GM12873 (cell line): ENCODE results near the gene SLFN12L.

Source experiments
- CTCF ChIP-seq: IDR thresholded peaks from 2 replicates; pipeline ENCODE4 v1.5.1; 2012; ENCODE audit warnings: low read depth, mild to moderate bottlenecking, moderate library complexity, low read length, control low read depth; ENCODE audit not compliant: insufficient read depth; ENCODE audit errors: missing control alignments

Gene SLFN12L

GRCh38 chr17:35537601-35538141, at the start of gene SLFN12L:
TSS of gene SLFN12L (minus strand) at chr17:35537678. CDS start at chr17:35522364, 15,314 bp downstream.
- no peak for TF ChIP-seq CTCF

- TF ChIP-seq CTCF = no peak
Measured at GRCh38 chr17:35586569-35587073, 49.1 kb upstream of the SLFN12L start.

- TF ChIP-seq CTCF = no peak
Measured at GRCh38 chr17:35584061-35584460, 46.6 kb upstream of the SLFN12L start.

GRCh38 chr17:35578929-35579432, 41.5 kb upstream of the SLFN12L start:
- TF ChIP-seq CTCF = no peak

- TF ChIP-seq CTCF = no peak
Measured at GRCh38 chr17:35578197-35578928, 40.9 kb upstream of the SLFN12L start, which contains the start of gene PEX12. TSS of gene PEX12 (minus strand) at chr17:35578571. CDS start at chr17:35578021, 550 bp downstream.

GRCh38 chr17:35577830-35578196, 40.3 kb upstream of the SLFN12L start:
- TF ChIP-seq CTCF = no peak

GRCh38 chr17:35575759-35576158, 38.3 kb upstream of the SLFN12L start:
- TF ChIP-seq CTCF = no peak
